GM21737 (cell line): ENCODE data around the gene RAB40C.

Source experiments
- ATAC-seq: cut with Tn5 transposase; IDR thresholded peaks from one replicate; pipeline ENCODE4 v1.9.1; 2021; ENCODE audit warnings: mild to moderate bottlenecking, moderate library complexity; ENCODE audit not compliant: unreplicated experiment

RAB40C gene

DNA sequence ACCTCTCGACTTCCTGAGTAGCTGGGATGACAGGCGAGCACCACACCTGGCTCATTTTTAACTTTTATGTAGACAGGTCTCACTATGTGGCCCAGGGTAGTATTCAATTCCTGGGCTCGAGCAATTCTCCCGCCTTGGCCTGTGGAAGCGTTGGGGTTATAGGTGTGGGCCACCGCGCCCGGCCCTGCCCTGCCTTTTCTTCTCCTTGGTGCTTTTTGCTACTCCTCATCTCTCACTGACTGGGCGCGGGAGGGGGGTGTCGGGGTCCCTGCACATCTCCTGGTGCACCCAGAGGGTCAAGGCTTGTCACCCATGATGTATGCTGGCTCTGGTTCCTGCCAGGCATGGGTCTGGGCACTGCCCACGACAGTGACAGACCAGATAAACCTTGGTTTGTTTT, 54.7 kb downstream of the RAB40C start:
- no peak for ATAC-seq

DNA sequence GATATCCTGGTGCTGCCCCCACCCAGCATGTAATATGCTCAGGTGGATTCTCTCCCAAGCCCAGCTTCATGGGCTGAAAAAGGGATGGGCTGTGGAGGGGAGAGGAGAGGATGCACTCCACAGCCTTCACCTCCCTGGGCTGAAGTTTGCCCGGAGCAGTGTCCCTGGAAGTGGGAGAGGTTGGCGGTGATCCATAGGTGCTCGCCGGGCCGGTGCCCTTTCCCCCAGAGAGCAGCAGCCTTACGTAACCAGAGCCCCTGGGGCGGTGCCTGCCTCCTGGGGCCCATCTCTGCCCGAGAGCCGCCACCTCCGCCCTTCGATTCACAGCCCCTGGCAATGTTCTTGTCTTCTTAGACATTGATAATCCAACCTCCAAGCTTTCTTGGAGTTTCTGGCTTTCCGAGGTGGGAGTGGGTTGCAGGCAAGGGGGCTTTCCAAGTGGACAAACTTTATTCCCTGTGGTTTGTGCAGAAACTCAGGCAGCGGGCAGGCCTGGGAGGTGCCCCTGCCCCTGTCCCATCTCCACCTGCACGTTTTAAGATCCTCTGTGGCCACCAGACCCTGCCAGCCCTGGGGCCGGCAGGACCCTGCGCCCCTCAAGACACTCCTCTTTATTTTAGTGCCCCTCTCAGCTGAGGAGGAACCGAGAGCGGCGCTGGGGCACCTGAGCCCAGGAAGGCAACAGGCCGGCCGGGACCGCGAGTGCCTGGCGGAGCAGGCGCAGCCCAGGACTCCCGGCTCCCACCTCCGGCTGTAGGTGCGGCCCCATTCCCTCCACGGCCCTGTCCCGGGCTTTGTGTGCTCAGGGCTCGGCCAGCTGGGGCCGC, 56.2 kb downstream of the RAB40C start:
- ATAC-seq: no peak

DNA sequence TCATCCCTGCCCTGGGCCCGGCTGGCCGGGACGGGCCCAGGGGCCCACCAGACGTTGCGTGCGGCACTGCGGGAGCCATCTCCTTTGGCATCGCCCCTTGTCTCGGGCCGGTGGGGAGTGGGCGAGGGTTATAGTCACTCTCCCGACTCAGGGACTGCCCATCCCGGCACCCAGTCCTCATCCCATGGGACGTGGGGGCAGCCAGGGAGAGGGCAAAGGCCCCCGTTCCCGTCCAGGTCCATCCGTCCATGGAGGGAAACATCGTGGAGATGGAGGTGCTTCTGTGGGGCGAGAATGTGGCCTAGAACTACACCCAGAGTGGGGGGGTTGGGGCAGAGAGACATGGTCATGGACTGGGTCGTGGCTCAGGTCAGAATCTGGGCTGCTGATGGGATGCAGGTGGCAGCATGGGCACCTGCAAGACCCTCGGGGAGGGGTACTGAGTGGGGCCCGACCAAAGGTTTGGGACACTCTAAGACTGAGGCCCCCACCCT, 56.9 kb downstream of the RAB40C start:
- ATAC-seq: no peak

DNA sequence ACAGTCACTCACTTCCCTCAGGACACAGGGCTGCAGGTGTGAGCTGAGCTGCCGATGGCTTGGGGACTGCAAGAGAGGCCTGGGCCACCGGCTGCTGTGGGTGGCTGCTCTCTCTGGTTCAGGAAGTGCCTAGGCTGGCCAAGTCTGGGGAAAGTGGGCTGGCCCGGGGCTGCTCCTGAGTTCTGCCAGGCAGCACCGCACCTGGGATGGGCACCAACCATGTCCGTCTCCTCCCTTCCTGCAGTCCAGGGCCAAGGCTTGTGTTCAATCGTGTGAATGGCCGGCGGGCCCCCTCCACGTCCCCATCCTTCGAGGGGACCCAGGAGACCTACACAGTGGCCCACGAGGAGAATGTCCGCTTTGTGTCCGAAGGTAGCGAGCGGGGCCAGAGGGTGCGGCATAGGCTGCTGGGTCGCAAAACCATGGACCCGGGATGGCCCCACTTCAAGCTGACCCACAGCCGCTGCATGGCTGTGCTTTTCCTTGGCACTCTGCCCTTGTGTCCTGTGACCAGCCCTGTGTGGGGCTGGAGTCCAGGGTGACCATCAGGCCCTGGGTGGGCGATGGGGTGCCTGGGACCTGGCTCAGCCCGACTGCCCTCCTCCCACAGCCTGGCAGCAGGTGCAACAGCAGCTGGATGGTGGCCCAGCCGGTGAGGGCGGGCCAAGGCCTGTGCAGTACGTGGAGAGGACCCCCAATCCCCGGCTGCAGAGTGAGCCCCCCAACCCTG, 57.5 kb downstream of the RAB40C start:
- no peak for ATAC-seq

DNA sequence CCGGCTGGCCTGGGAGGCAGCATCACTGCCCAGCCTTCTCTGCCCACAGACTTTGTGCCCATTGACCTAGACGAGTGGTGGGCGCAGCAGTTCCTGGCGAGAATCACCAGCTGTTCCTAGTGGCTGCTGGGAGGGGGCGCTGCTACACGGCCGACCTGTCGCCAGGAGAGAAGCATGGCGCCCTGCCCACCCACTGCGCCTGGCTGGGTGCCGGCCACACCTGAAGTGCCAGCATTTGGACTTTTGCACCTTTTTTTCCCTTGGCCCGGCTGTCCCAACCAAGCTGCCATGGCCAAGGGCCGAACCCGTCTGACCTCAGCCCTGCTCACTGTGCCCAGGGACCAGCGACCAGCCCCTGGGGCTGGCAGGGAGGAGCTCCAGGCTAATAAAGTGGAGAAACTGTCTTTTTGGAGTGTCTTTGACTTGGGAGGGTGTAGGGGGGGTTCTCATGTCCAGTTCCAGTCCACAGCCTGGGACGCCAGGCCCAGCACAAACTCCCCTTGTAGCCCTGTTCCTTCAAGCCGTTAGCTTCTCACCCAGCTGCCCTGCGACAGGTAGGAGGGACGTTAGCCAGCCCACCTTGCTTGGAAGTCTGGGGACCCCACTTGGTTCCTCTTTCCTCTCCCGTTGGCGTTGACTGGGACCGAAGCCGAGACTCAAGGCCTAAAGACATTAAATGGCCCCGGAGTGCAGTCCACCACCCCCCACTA, 58.4 kb downstream of the RAB40C start:
- no peak for ATAC-seq

DNA sequence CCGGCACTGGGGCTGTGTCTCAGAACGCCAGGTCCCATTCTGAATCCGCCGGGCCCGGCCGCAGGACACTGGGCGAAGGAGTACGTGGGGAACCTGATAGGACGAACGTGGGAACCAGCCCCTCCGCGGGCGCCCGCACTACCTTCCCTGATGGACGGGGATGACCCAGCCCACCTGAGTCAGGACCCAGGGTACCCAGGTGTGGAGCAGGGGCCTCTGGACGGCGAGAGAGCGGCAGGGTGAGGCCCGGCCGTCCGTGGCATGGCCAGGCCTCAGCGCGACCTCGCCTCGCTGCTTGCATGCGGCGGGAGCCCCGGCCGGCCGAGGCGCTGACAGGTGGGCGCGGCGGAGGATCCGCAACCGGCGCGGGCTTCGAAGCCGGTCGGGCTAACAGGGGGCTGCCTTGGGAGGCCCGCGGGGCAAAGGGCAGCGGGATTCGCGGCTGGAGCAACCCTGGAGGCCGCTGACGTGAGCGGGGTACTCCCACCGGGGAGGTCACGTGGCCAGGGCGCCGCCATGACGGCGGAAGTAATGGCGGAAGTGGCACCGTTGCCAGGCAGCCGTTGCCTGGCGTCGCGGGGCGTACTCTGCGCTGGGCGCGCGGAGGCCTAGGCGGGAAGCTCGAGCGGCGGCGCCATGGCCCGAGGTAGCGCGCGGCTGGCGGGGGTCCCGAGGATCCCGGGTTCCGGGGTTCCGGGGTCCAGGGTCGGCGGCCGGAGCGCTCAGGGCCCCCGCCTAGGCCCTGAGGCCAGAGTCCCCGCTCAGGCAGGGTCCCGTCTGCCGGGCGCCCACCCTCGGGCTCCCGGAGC, 59.1 kb downstream of the RAB40C start, which contains the start of gene WDR90:
TSS of gene WDR90 (plus strand) at position 585 of the 809 bp plus-strand sequence. CDS start at position 637, 52 bp downstream.
- peak; percentile 68 for ATAC-seq

DNA sequence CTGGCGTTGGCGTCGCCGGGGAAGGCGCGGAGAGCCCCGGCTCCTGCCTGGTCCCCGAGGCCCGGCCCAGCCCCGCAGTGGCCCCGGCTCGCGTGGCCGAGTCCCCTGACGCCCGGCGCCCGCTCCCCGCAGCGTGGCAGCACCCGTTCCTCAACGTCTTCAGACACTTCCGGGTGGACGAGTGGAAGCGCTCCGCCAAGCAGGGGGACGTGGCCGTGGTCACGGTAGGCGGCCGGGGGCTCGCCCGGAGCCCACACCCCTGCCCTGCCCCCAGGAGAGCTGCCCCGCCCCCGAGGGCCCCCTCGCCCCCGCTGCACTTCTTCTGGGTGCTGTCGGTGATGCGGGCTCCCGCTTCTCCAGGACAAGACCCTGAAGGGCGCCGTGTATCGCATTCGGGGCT, 59.8 kb downstream of the RAB40C start:
- no peak for ATAC-seq

DNA sequence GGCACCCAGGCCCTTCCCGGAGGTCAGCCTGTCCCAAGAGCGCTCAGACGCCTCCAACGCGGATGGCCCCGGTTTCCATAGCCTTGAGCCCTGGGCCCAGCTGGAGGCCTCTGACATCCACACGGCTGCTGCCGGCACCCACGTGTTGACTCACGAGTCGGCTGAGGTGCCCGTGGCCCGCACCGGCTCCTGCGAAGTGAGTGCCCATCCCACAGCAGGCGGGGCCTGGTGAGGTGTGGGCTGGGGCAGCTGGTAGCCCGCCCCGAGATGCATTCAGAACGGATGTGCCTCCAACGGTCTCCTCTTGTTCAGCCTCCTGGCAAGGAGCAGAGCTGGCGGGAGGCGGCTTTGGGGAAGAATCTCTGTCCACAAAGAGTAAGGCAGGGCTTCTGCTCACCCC, 62.0 kb downstream of the RAB40C start:
- no peak for ATAC-seq

DNA sequence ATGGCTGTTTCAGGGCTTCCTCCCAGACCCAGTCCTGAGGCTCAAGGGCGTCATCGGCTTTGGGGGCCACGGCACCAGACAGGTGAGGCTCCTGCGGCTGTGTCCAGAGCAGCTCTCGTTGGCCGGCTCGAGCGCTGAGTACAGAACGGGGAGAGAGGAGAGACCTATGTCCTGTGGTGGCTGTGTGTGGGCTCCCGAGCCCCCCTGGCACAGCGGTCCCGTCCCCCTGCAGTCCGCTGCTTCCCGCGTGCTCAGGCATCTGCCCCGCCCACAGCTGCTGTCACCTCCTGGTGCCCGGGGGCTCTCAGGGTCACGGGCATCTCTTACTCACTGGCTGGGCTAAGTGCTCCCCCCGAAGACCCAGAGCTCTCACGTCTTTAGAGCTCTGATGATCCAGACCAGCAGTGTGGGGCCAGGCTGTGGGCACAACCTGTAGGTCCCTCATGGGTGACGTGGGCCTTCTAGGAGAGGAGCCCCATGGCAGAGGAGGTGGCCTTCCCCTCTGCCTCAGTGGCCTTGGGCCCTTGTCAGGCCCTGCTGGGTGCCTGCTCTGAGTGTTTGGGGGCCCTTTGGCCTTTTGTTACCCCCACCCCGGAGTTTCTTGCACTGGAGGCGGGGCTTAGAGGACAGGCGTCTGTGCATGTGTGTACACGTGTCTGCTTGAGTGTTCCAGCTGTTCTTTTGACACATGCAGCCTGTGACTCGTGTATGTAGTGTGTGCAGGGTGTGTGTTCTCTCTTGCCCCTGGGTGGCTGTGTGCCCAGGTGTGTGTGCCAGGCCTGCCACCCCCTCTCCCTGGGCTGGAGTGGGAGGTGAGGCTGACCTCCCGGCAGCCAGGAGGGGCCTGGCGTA, 62.8 kb downstream of the RAB40C start:
- no peak for ATAC-seq

DNA sequence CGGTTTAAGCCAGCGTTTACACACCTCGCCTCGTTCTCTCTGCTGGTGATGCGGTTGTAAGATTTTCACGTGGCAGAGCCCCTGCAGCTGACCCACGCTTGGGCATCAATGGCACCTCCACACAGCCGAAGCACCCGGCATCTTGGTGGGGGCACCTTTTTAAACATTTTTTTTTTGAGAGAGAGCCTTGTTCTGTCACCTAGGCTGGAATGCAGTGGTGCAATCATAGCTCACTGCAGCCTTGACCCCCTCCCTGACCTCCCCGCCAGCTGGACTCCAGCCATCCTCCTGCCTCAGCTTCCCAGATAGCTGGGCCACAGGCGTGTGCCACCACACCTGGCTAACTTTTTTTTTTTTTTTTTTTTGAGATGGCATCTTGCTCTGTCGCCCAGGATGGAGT, 64.2 kb downstream of the RAB40C start:
- ATAC-seq: no peak

DNA sequence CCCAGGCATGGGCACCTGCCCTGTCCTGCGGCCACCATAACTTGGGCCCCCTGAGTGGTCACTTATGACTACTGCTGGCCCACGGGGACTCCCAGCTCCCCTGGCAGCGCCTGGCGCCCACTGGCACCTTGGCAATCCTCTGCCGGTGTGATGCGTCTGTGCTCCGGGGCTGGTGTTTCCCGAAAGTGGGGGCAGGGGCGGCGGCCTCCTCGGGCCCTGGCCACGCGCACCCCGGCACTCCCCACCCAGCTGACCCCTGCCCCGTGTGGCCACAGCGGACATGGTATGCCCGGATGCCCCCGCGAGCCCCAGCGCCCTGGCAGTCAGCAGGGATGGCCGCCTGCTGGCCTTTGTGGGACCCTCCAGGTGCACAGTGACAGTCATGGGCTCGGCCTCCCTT, 67.6 kb downstream of the RAB40C start:
- ATAC-seq: no peak

DNA sequence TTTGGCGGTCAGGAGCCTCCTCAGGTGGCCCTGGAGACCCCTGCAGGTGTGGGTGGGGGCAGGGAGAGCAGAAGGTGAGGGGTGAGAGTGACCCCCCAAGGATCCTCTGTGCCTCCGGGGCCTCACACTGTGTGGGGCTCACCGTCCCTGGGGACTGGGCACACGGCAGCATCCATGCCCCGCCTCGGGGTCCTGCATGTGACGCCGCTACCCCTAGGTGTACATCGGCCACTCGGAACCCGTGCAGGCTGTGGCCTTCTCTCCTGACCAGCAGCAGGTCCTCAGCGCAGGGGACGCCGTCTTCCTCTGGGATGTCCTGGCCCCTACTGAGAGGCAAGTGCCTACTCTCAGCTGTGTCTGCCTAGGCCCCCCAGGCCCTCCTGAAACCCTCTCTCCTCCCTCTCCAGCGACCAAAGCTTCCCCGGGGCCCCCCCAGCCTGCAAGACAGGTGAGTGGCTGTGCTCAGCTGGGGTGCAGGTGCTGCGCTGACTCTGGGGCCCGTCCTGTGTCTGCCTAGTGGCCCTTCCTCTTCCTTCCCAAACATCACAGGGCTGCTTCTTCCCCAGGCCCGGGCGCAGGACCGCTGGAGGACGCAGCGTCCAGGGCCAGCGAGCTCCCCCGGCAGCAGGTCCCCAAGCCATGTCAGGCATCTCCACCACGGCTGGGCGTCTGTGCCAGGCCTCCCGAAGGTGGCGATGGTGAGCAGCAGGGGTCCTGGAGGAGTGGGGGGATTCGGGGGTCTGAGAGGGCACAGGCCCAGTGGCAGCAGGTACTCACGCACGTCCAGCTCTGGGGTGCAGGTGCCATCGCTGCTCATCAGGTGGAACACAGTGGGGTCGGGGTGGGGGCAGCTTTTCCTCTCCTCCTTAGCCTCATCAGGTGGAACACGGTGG, 69.1 kb downstream of the RAB40C start:
- no peak for ATAC-seq

DNA sequence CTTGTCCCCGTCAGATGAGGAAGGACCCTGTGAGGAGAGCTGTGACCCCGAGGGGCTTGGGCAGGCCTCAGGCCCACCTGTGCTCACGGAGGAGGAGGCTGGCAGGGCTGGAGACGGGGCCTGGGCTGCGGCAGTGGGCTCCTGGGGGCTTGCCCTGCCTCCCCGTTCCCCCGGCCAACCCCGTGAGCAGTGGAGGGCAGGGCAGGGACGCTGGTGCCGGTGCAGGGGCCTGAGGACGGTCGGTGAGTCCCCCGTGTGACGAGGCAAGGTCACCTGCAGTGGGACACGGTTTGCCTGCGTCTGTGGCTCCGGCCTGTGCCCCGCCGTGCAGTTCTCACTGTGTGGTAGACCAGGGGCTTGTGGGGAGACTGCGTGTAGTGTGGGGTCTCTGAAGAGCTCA, 69.8 kb downstream of the RAB40C start:
- no peak for ATAC-seq

DNA sequence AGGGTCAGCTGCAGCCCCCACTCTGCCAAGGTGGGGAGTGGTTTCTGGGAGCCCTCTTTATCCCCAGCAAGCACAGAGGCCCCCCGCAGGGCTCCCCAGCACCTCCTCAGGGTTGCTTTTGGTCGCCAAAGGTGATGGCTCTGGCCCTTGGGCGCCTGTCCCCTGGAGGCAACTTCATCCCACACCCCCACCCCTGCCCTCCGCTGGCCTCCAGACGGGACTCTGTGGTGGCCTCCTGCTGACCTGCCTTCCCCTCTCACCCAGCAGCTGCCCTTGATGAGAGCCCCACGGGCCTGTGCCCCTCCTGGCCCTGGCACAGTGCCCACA, 70.2 kb downstream of the RAB40C start:
- no peak for ATAC-seq

DNA sequence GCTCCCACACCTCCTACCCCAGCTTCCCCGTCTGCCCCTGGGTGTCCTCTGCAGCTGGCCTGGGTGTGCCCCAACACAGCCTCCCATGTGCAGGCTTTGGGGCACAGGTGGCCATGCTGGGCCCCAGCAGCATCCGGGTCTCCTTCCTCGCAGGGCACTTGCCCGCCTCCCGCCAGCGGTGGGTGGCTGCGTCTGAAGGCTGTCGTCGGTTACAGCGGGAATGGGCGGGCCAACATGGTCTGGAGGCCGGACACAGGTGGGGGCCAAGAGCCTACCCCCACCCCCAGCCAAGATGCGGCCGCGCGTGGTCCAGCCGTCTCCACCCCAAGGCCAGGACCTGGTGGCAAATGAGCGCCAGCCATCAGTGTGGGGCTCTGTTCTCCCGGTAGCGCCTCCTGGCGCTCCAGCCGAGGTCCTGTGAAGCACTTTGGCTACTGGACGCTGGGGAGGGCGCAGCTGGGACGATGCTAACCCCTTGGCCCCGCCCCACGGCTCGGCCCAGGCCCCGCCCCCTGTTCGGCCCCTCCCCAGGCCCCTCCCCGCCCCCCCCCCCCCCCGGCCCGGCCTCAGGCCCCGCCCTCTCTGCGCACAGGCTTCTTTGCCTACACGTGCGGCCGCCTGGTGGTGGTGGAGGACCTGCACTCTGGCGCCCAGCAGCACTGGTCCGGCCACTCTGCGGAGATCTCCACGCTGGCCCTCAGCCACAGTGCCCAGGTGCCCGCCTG, 70.8 kb downstream of the RAB40C start:
- ATAC-seq: no peak

DNA sequence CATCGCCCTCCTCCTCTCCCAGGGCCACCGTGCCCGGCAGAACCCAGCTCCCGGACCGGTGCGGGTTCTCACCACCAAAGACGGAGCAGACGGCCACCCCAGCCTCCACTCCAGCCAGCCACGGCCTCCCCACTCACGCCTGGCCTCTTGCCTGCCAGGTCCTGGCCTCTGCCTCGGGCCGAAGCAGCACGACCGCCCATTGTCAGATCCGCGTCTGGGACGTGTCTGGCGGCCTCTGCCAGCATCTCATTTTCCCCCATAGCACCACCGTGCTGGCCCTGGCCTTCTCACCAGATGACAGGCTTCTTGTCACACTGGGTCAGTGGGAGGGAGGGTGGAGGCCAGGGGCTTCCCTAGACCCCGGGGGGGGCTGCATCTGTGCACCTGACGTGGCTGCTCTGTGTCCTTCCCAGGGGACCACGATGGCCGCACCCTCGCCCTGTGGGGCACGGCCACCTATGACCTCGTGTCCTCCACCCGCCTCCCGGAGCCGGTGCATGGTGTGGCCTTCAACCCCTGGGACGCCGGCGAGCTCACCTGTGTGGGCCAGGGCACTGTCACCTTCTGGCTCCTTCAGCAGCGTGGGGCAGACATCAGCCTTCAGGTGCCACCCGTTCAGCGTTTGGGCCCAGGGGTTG, 71.4 kb downstream of the RAB40C start:
- ATAC-seq: no peak

DNA sequence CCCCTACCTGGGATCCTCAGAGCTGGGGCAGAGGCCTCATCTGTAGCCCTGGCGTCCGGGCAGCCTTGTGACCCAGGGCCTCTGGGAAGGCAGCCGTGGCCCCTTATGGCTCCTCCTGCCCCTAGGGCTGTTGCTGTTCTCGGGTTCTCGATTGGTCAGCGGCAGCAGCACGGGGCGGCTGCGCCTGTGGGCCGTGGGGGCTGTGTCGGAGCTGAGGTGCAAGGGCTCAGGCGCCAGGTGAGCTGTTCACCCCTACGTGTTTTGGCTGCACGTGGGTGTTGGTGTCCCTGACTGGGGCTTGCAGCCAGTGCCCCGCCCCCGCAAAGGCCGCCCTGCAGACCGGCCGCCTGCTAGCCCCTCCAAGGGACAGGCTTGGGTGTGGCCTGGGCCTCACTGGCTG, 72.2 kb downstream of the RAB40C start:
- ATAC-seq: no peak

DNA sequence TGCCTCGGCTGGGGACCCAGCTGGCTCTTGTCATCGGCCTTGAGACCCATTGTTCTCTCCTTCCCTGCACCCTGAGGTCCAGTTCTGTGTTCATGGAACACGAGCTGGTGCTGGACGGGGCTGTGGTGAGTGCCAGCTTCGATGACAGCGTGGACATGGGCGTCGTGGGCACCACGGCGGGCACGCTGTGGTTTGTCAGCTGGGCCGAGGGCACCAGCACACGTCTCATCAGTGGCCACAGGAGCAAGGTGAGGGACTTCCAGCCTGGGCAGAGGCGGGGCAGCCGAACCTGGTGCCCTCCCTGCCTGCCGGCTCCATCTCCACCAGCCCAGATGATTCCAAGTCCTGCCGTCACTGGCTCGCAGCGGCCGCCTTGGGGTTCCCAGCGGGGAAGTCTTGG, 72.7 kb downstream of the RAB40C start:
- no peak for ATAC-seq
